Endothelial cell of umbilical vein (primary cell): ENCODE measurements around the gene DYNLL2.

Experiments
- CTCF ChIP-seq, 2 donors: IDR thresholded peaks; 1 replicate in 1 of 2; 2 replicates in 1 of 2; pipeline ENCODE4 v1.5.1; 2011; ENCODE audit warnings: low read length in 2 of 2, mild to moderate bottlenecking in 2 of 2, moderate library complexity in 2 of 2, control low read depth in 1 of 2, inconsistent platforms in 1 of 2, low read depth in 1 of 2; ENCODE audit not compliant: insufficient read depth in 1 of 2; ENCODE audit errors: extremely low read depth in 1 of 2
- EZH2 ChIP-seq: IDR thresholded peaks from 2 replicates; pipeline ENCODE4 v1.6.1; 2012; ENCODE audit warnings: borderline replicate concordance, low read depth, mild to moderate bottlenecking, moderate library complexity, low read length, inconsistent platforms; ENCODE audit not compliant: severe bottlenecking
- FOS ChIP-seq: IDR thresholded peaks from 2 replicates; pipeline ENCODE4 v1.6.1; 2011; ENCODE audit warnings: mild to moderate bottlenecking, low read length, moderate library complexity, borderline replicate concordance; ENCODE audit not compliant: insufficient read depth
- JUN ChIP-seq: IDR thresholded peaks from 2 replicates; pipeline ENCODE4 v1.6.1; 2011; ENCODE audit warnings: borderline replicate concordance, low read depth; ENCODE audit not compliant: insufficient read length, insufficient read depth
- MAX ChIP-seq: IDR thresholded peaks from 2 replicates; pipeline ENCODE4 v1.6.1; 2011; ENCODE audit not compliant: insufficient read depth, insufficient read length
- MYC ChIP-seq: IDR thresholded peaks from one replicate; pipeline ENCODE4 v1.6.1; 2011; ENCODE audit warnings: mild to moderate bottlenecking, low read depth, low read length
- POLR2A ChIP-seq: IDR thresholded peaks from 2 replicates; pipeline ENCODE4 v1.6.1; 2012; ENCODE audit warnings: low read depth, mild to moderate bottlenecking, control low read depth, low read length
- POLR2AphosphoS5 ChIP-seq: IDR thresholded peaks from 2 replicates; pipeline ENCODE4 v1.6.1; 2012; ENCODE audit warnings: low read depth, mild to moderate bottlenecking, control low read depth, low read length, moderate library complexity; ENCODE audit not compliant: insufficient read depth

- no peak for TF ChIP-seq MYC
- TF ChIP-seq CTCF (IDR thresholded peaks at IDR 0.05; ENCODE audit: extremely low read depth in 1 of 2, insufficient read depth in 1 of 2, low read depth in 1 of 2, low read length in 2 of 2): no peak
- no peak for TF ChIP-seq MAX
- TF ChIP-seq EZH2: no peak
- TF ChIP-seq POLR2AphosphoS5: no peak
- no peak for TF ChIP-seq POLR2A
- no peak for TF ChIP-seq JUN
- no peak for TF ChIP-seq FOS
Observed at GRCh38 chr17:58054641-58055040, 28.6 kb upstream of the DYNLL2 start.
